HCT116 (cell line): ENCODE data around the gene SPHKAP.

ENCODE experiments used
- CBX3 ChIP-seq: IDR thresholded peaks from 2 replicates; pipeline ENCODE4 v1.6.1; 2012; ENCODE audit warnings: low read depth
- CTCF ChIP-seq, 3 experiments: fragments of 200-600 bp in 1 of 3; sonication (generic) in 1 of 3; IDR thresholded peaks in 2 of 3; conservative IDR thresholded peaks in 1 of 3; 2 replicates each; pipeline ENCODE4 v1.5.1; 2012 to 2017; ENCODE audit warnings: low read depth in 2 of 3, low read length in 2 of 3, antibody characterized with exemption in 1 of 3, borderline replicate concordance in 1 of 3, control low read depth in 1 of 3, mild to moderate bottlenecking in 1 of 3, mixed read lengths in 1 of 3, mixed run types in 1 of 3, moderate library complexity in 1 of 3; ENCODE audit not compliant: insufficient read depth in 1 of 3
- EZH2 ChIP-seq: fragments of 200-600 bp; sonication (generic); IDR thresholded peaks from 2 replicates; pipeline ENCODE4 v1.6.1; 2017; ENCODE audit warnings: antibody characterized with exemption, mixed run types
- FOSL1 ChIP-seq: IDR thresholded peaks from 2 replicates; pipeline ENCODE4 v1.6.1; 2012; ENCODE audit warnings: low read depth
- MAX ChIP-seq: IDR thresholded peaks from 2 replicates; pipeline ENCODE4 v1.6.1; 2012
- POLR2AphosphoS5 ChIP-seq: IDR thresholded peaks from 2 replicates; pipeline ENCODE4 v1.6.1; 2011; ENCODE audit warnings: mild to moderate bottlenecking, low read depth, low read length, moderate library complexity
- ZFX ChIP-seq: fragments of 450-650 bp; IDR thresholded peaks from 2 replicates; pipeline ENCODE4 v1.6.1; 2017

- TF ChIP-seq CBX3: no peak
- no peak for TF ChIP-seq CTCF (IDR thresholded peaks at IDR 0.05 in 2 of 3, conservative IDR thresholded peaks at IDR 0.05 in 1 of 3; ENCODE audit: borderline replicate concordance in 1 of 3, insufficient read depth in 1 of 3, low read depth in 2 of 3, low read length in 2 of 3)
- TF ChIP-seq MAX: no peak
- TF ChIP-seq ZFX: no peak
- no peak for TF ChIP-seq EZH2
- TF ChIP-seq POLR2AphosphoS5: no peak
- no peak for TF ChIP-seq FOSL1
These were observed 117.5 kb downstream of the SPHKAP start for GRCh38 chr2:228064024-228064423.
